SK-N-MC (cell line): ENCODE data around the gene DNAAF8.

Source experiments
- DNase-seq: peaks from one replicate; pipeline ENCODE4 v3.0.0-alpha.2; 2011; ENCODE audit warnings: low read depth, low spot score
- H3K27ac ChIP-seq: fragments of 200-600 bp; sonication (generic); 2 replicates; pipeline ENCODE4 v1.5.1; 2016; ENCODE audit warnings: mixed run types
- H3K36me3 ChIP-seq: fragments of 200-600 bp; sonication (generic); 2 replicates; pipeline ENCODE4 v1.6.1; 2017; ENCODE audit warnings: antibody characterized with exemption, low read length, mixed read lengths; ENCODE audit not compliant: insufficient read depth
- H3K4me3 ChIP-seq: fragments of 200-600 bp; sonication (generic); 2 replicates; pipeline ENCODE4 v1.5.1; 2016
- H3K9ac ChIP-seq: fragments of 200-600 bp; sonication (generic); 2 replicates; pipeline ENCODE4 v1.8.0; 2017; ENCODE audit warnings: mixed run types, mixed read lengths; ENCODE audit not compliant: insufficient read length
- H3K9me3 ChIP-seq: fragments of 200-600 bp; sonication (generic); 2 replicates; pipeline ENCODE4 v1.6.1; 2017; ENCODE audit warnings: low read depth, mild to moderate bottlenecking, antibody characterized with exemption, low read length, moderate library complexity, mixed read lengths
- EZH2 ChIP-seq: fragments of 200-600 bp; sonication (generic); IDR thresholded peaks from one replicate; pipeline ENCODE4 v1.6.1; 2017; ENCODE audit warnings: antibody characterized with exemption
- FOXP2 ChIP-seq: optimal IDR thresholded peaks from 2 replicates; pipeline ENCODE3; 2011; ENCODE audit warnings: mild to moderate bottlenecking, moderate library complexity; ENCODE audit not compliant: insufficient read depth; ENCODE audit errors: extremely low read length, control extremely low read depth
- POLR2AphosphoS5 ChIP-seq: IDR thresholded peaks from 2 replicates; pipeline ENCODE4 v1.6.1; 2012; ENCODE audit warnings: mild to moderate bottlenecking, low read depth, low read length, borderline replicate concordance

Gene DNAAF8

DNA sequence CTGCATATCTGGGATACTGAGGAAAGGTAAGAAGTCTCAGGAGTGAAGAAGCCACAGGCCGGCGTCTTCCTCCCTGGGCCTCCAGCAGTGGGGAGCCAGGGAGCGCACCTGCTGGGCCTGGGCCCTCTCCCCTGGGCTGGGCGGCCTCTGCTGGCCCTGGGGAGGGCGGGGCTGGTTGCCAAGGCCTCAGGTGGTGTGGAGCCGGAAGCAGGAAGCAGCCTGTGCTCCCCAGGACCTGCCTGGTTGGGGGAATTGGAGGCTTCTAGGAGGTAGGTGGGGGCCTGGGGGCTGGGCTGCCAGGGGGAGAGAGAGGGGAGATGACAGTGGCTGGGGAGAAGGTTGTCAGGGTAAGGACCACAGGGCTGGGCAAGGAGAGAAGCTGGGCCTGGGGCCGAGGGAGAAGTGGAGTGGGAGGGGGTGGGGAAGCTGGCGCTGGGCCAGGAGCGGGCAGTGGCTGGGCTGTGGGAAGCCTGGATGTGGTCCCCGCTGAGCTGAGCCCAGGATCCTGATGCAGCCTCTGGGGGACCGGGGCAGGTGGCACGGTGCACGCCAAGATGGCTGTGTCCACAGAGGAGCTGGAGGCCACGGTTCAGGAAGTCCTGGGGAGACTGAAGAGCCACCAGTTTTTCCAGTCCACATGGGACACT, 61.0 kb downstream of the DNAAF8 start, which contains the start of gene SMIM22:
Gene SMIM22 (plus strand): TSS at position 189 of the 647 bp plus-strand sequence. CDS start 366 bp downstream, at position 555.
- Histone ChIP-seq H3K36me3 (no peaks in the 10 kb centered on the region), H3K9me3 (no peaks in the 10 kb centered on the region), H3K4me3 (no peak within 1 kb of the TSS), H3K27ac (no peak within 1 kb of the TSS), H3K9ac (no peak within 1 kb of the TSS)
- TF ChIP-seq EZH2 = no peak
- DNase-seq = no peak

DNA sequence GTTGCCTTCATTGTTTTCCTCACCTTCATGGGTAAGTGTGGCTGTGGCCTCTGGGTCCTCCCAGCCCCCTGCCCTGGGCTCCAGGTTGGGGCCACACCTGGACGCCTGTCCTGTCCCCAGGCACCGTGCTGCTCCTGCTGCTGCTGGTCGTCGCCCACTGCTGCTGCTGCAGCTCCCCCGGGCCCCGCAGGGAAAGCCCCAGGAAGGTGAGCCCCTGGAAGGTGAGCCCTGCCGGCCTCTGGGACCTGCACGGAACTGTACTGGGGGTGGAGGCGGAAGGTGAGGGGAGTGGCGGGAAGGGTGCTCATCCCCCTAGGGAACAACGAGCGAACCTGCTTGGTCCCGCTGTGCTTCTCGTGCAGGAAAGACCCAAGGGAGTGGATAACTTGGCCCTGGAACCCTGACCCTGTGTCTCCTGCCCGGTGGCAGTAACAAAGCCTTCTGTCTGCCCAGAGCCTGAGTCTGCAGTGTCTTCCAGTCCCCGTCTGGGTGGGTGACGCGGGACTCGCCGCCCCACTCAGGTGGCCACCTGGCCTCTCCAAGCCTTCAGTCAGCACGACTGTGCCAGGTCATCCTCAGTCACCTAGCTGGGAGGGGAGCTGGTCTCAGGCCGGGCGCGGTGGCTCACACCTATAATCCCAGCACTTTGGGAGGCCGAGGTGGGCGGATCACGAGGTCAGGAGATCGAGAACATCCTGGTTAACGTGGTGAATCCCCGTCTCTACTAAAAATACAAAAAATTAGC, 61.7 kb downstream of the DNAAF8 start:
- Histone ChIP-seq H3K4me3 (no peak overlapping the region), H3K36me3 (no peaks in the 10 kb centered on the region), H3K27ac (no peak overlapping the region), H3K9me3 (no peaks in the 10 kb centered on the region), H3K9ac (no peak overlapping the region)
- TF ChIP-seq EZH2 = no peak
- no peak for TF ChIP-seq POLR2AphosphoS5
- TF ChIP-seq FOXP2 = no peak
- DNase-seq = no peak

DNA sequence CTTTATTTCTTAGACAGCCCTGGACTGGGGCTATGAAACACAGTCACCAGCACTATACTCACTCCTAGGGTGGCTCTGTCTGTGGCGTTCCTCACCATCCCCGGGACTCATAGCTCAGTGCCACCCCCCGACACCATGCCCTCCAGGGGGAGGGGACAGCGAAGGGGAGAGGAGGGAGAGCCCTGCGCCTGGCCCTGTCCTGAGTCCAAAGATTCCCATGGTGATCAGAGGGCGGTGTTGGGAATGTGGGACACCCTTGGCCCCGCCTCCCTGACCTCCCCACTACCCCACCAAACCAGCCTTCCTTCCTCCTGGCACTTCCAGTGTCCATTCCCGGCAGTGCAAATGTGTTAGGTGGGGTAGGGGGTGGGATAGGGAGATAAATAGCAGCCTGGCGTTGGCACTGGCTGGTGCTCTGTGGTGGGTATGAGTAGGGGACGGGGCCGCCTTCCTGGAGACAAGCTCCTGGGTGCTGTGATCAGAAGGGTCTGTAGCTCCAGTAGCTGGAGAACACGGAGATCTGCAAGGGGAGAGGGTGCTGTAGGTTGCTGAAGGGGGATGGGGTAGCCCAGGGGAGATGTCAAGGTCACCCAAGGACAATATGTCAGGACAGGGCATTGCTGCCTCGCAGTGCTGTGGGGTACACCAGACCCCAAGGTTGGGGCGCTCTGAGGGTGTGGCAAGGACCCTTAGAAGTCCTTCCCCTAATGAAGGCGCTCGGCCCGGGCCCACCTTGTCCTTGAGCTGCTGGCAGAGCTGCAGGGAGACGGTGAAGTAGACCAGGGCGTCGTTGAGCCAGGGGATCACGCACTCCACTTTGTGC, 62.9 kb downstream of the DNAAF8 start:
- H3K27ac ChIP-seq = no peak overlapping the region
- TF ChIP-seq EZH2 (no peak), POLR2AphosphoS5 (no peak), FOXP2 (no peak)
- H3K9ac ChIP-seq = no peak overlapping the region
- H3K36me3 ChIP-seq = no peaks in the 10 kb centered on the region
- H3K9me3 ChIP-seq = no peaks in the 10 kb centered on the region
- DNase-seq = no peak
- no peak overlapping the region for H3K4me3 ChIP-seq

- H3K36me3 ChIP-seq = no peaks in the 10 kb centered on the region
These were observed 63.5 kb downstream of the DNAAF8 start for GRCh38 chr16:4797805-4798252.

GRCh38 chr16:4798456-4798855, 64.1 kb downstream of the DNAAF8 start:
- TF ChIP-seq POLR2AphosphoS5 = no peak
- TF ChIP-seq EZH2 = no peak
- TF ChIP-seq FOXP2 = no peak
- no peaks in the 10 kb centered on the region for H3K9me3 ChIP-seq
- no peaks in the 10 kb centered on the region for H3K36me3 ChIP-seq
- no peak overlapping the region for H3K27ac ChIP-seq
- H3K4me3 ChIP-seq = no peak overlapping the region
- no peak for DNase-seq
- no peak overlapping the region for H3K9ac ChIP-seq

More at GRCh38 chr16:4797805-4798252, 63.5 kb downstream of the DNAAF8 start:
- no peak overlapping the region for H3K27ac ChIP-seq
- TF ChIP-seq FOXP2 (no peak), EZH2 (no peak), POLR2AphosphoS5 (no peak)
- no peak for DNase-seq
- H3K4me3 ChIP-seq = no peak overlapping the region
- no peaks in the 10 kb centered on the region for H3K9me3 ChIP-seq
- no peak overlapping the region for H3K9ac ChIP-seq
